Coronary artery (tissue), 2 donors: Measurements from ENCODE around the gene TPBGL.

Experiments used
- DNase-seq: peaks from one replicate; pipeline ENCODE4 v3.0.0-alpha.2; 2017; ENCODE audit warnings: low spot score
- H3K27ac ChIP-seq, 2 donors: fragments of 200-600 bp; sonication (generic); one replicate each; pipeline ENCODE4 v1.5.1; 2016 to 2019
- H3K4me3 ChIP-seq: fragments of 200-600 bp; sonication (generic); 2 replicates; pipeline ENCODE4 v1.5.1; 2016; ENCODE audit warnings: mild to moderate bottlenecking, moderate library complexity
- TF ChIP-seq, protein P1 (sequence below): fragments of 200-600 bp; sonication (generic); IDR thresholded peaks from one replicate; pipeline ENCODE4 v1.5.1; 2019; ENCODE audit warnings: antibody characterized with exemption

The TPBGL gene

DNA sequence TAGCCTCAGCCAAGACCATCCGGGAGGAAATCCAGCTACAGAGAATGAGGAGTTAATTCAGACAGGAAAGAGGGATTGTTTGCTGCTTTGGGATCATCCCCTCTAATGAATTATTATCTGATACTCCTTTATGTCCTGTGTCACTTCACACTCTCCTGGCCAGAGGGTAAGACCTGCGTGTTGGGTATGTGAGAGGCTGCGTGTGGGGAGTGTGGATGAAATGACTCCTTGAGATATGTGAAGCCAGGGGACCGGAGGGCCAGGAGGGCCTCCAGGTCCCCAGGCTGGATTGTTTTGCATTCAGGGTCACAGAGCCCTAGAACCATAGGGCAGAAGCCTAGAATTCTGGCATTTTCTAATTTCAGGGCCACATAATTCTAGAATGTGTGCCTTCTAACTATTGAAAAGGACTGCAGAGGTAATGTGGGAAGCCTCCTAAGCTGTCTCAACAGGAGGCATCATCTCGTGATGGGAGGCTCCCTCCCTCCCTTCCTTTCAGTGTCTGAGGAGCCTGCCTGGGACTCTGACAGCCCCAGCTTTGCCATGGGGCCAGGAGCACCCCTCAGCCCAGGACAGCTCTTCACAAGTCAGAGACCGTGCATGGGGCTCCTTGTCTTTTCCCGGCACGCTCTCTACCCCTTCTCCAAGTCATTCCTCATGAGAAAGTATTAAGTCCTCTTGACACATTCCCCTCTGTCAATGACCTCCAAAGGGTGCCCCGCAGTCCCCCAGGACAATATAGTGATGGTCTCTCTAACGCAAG lies 3.7 kb downstream of the TPBGL start:
- TF ChIP-seq, protein P1, sequence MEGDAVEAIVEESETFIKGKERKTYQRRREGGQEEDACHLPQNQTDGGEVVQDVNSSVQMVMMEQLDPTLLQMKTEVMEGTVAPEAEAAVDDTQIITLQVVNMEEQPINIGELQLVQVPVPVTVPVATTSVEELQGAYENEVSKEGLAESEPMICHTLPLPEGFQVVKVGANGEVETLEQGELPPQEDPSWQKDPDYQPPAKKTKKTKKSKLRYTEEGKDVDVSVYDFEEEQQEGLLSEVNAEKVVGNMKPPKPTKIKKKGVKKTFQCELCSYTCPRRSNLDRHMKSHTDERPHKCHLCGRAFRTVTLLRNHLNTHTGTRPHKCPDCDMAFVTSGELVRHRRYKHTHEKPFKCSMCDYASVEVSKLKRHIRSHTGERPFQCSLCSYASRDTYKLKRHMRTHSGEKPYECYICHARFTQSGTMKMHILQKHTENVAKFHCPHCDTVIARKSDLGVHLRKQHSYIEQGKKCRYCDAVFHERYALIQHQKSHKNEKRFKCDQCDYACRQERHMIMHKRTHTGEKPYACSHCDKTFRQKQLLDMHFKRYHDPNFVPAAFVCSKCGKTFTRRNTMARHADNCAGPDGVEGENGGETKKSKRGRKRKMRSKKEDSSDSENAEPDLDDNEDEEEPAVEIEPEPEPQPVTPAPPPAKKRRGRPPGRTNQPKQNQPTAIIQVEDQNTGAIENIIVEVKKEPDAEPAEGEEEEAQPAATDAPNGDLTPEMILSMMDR, result no peak
- Histone ChIP-seq H3K4me3 (no peak overlapping the region), H3K27ac (no peak overlapping the region)
- DNase-seq, result no peak

DNA sequence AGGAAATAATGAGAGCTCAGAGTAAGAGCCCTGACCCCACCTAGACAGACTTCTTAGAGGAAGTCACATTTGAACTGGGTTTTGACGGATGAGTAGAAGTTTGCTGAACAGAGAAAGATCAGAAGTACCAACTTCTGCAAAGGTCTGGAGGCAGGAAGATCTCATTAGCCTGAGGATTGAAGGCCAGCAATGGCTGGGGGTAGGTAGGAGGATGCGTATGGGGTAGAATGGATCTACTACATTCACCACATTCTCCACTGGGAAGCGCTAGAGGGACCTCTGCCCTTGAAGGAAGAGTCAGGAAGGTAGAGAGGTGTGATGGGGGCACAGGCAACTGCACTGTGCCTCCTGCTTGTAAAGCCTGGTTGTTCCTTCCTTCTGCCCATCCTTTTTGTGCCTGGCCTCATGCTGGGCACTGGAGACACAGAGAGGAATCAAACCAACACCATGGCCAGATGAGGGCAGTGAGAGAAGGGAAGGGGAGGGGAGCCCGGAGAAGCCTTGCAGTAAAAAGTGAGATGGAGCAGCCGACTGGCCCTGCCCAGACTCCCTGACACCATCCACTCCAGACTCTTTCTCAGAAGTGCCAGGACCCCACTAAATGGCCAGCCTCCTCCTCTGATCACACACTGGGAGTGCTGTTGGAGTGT lies 4.9 kb downstream of the TPBGL start:
- TF ChIP-seq, protein P1, result no peak
- Histone ChIP-seq H3K27ac (no peak overlapping the region), H3K4me3 (no peak overlapping the region)
- no peak for DNase-seq

DNA sequence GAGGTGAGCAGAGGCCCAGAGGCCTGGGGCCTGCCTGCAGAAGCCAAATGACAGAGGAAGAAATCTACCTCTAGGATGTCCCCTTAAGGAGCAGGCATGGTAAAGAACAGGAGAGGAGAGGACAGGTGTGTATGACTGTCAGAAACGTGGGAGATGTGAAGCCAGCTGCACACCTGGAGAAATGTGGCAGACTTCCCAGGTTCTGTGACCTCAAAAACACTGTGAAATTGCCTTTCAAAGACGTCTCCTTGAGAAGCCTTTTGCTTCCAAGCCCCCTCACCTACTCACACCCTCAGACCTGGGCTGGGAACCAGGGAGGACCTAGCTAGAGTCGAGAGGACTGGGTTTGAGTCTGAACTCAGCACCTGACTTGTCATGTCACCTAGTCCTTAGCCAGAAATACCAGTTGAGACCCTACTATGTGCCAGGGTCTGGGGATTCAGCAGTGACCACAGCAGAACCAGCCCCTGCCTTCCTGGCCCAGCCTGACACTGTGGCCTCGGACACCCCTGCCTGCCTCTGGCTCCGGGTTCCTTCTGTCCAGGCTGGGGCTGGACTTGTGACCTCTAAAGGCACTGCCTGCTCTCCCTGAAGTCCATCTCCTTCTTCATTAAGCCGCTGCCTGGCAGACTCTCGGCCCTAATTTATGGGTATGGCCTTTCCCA lies 5.6 kb downstream of the TPBGL start:
- no peak for DNase-seq
- H3K27ac ChIP-seq, result no peak overlapping the region
- no peak overlapping the region for H3K4me3 ChIP-seq
- TF ChIP-seq, protein P1, result no peak

DNA sequence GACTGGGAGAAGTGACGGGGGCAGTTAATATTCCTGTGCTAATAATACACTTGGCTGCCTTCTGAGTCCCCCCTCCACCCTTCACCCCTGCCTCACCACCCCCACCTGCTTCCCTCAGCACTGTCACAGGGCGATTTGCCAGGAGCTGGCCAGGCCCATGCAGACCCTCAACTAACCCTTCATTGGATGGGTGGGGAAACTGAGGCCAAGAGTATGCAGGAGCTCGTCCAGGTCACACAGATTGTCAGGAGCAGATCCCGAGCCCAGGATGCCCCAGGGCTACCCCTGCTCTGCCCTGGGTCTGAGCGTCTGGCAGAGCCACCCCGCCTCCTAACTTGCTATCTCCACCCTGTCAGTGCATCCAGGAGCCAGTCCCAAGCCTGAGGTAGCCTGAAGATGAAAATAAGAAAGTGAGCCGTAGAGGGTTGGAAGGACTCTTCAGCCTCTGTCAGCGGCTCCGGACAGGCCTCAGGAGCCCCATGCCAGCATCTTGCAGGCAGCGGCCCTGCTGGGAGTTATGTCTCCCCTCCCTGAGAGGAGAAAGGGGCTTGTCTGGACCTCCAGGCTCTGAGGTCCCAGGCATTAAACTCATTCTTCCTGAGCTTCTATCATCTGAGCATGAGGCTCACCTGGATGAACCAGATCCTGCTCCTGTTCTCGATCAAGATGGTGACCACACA lies 6.2 kb downstream of the TPBGL start:
- DNase-seq, result no peak
- no peak overlapping the region for H3K4me3 ChIP-seq
- TF ChIP-seq, protein P1, result no peak
- H3K27ac ChIP-seq, result no peak overlapping the region

DNA sequence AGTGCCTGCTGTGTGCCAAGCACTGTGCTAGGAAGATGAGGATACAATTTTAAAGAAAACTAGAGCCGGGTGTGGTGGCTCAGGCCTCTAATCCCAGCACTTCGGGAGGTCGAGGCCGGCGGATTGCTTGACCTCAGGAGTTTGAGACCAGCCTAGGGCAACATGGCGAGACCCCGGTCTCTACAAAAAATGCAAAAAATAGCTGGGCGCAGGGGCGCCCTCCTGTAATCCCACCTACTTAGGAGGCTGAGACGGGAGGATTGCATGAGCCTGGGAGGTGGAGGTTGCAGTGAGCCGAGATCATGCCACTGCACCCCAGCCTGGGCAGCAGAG lies 8.3 kb downstream of the TPBGL start:
- no peak overlapping the region for H3K27ac ChIP-seq
- no peak overlapping the region for H3K4me3 ChIP-seq
- DNase-seq, result no peak
- TF ChIP-seq, protein P1, result peak; percentile 11

DNA sequence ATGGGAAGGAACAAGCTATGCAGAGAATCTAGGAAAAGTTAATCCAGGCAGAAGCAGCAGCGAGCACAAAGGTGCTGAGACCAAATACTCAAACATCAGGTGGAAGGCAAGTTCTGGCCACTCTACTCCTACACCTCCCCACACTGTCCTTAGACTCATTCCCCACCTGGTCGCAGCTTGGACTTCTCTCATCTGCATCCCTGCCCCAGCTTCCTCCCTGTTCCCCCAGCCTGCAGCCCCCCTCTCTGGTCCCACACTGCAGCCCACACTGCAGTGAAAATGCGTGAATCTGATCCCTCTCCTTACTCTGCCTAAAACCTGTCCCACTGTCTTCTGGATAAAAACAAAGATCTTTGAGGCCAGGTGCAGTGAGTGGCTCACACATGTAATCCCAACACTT lies 9.1 kb downstream of the TPBGL start:
- no peak overlapping the region for H3K27ac ChIP-seq
- H3K4me3 ChIP-seq, result no peak overlapping the region
- TF ChIP-seq, protein P1, result no peak
- DNase-seq, result no peak
